GM12891 (cell line): Measurements from ENCODE around the gene RNF141.

Experiments used
- POLR2A ChIP-seq: IDR thresholded peaks from 2 replicates; pipeline ENCODE4 v1.6.1; 2011; ENCODE audit warnings: low read depth, low read length, control low read depth
- POLR2AphosphoS5 ChIP-seq: IDR thresholded peaks from 2 replicates; pipeline ENCODE4 v1.6.1; 2011; ENCODE audit warnings: low read depth, low read length, control low read depth

- TF ChIP-seq POLR2A (no peak), POLR2AphosphoS5 (no peak)
These were observed 41.5 kb downstream of the RNF141 start for GRCh38 chr11:10499452-10499851.
